Measurements from ENCODE around the gene CLDN7. TPM values are rescaled to one million over a fixed set of nuclear protein-coding genes. Genes with fewer than 3 reads are reported as not detected.

Gene CLDN7
- total and polyA plus RNA-seq, 7 experiments from 2014 or later: 0.29 to 3.8 (median 1.7) TPM

GRCh38 chr17:7211491-7212273 is 50.6 kb downstream of the CLDN7 start:
- intact Hi-C loops (cut with micrococcal nuclease): loop anchor here (10.0 kb wide), 3 partner anchors 557 to 633 kb away; partner anchors contain the start of genes C17orf100 (in 1 of the 2), KDM6B (in 1 of the 2) and MED31 (in 1 of the 2)

More at GRCh38 chr17:7211491-7212273, 50.6 kb downstream of the CLDN7 start:
- CTCF ChIA-PET: no interaction called here
- Histone ChIP-seq H3K4me1 (ENCODE audit: control insufficient read depth in 2 of 2, insufficient read depth in 2 of 2, low read length in 2 of 2) (peaks cover 14 to 25% of the 10 kb centered on the region in 2 donors), H3K27me3 (ENCODE audit: control insufficient read depth in 2 of 2, insufficient read depth in 2 of 2, low read length in 2 of 2) (no peaks in the 10 kb centered on the region), H3K36me3 (ENCODE audit: control insufficient read depth in 2 of 3, insufficient read depth in 3 of 3, low read length in 3 of 3) (no peaks in the 10 kb centered on the region), H3K27ac (ENCODE audit: low read depth, low read length) (no peak overlapping the region), H3K9me3 (ENCODE audit: control insufficient read depth in 2 of 3, low read length in 3 of 3) (no peaks in the 10 kb centered on the region), H3K4me3 (ENCODE audit: low read length) (no peak overlapping the region)
- Mint-ChIP-seq H3K4me3 (peak overlapping the region in 1 of 10 donors; percentile 18), H3K36me3 (peaks cover 0 to 3% (median 0%) of the 10 kb centered on the region in 5 donors), H3K27ac (peak overlapping the region in 8 of 9 donors; percentile 0 to 79 (median 42)), H3K4me1 (peaks cover 31 to 46% (median 43%) of the 10 kb centered on the region in 7 donors), H3K9me3 (peaks cover 0 to 4% (median 0%) of the 10 kb centered on the region in 11 donors), H3K27me3 (peaks cover 0 to 16% (median 0%) of the 10 kb centered on the region in 5 donors)
- no peak for ATAC-seq
- no peak for DNase-seq
- POLR2A ChIA-PET: no interaction called here

Small RNAs within 50 kb of the gene (microRNA-seq; reads per million reads assigned to microRNA genes)
- 528 reads per million, percentile 75 among the genes with 10 or more reads in this experiment for gene MIR324 (ENCODE audit: borderline microRNAs expressed)

Other genes starting within 250 kb of the CLDN7 start
Only the 30 nearest of the 35 such genes appear.
- gene SLC16A11, start 218.4 kb downstream of the CLDN7 start, total RNA-seq: 1 to 10 TPM in 3 of 5 experiments, under 1 TPM in 2; 0.24 to 1.7 (median 1.4) TPM
- 1 to 10 TPM; 1.1 TPM for gene SLC16A11, start 218.4 kb downstream of the CLDN7 start, polyA plus RNA-seq
- 10 to 100 TPM in 1 of 5 experiments, 1 to 10 TPM in 3, not detected in 1; 1.4 to 10.6 (median 4.9) TPM for gene CLEC10A, start 182.2 kb downstream of the CLDN7 start, total RNA-seq
- not detected for gene CLEC10A, start 182.2 kb downstream of the CLDN7 start, polyA plus RNA-seq
- 10 to 100 TPM in 1 of 5 experiments, 1 to 10 TPM in 1, under 1 TPM in 1, not detected in 2; 0.27 to 15.0 (median 1.9) TPM for gene ASGR2, start 147.7 kb downstream of the CLDN7 start, total RNA-seq
- gene ASGR2, start 147.7 kb downstream of the CLDN7 start, polyA plus RNA-seq: not detected
- gene ASGR1, start 83.1 kb downstream of the CLDN7 start, total RNA-seq: 10 to 100 TPM in 1 of 5 experiments, 1 to 10 TPM in 1, under 1 TPM in 2, not detected in 1; 0.79 to 11.9 (median 1.3) TPM
- not detected for gene ASGR1, start 83.1 kb downstream of the CLDN7 start, polyA plus RNA-seq
- gene DLG4, start 42.6 kb downstream of the CLDN7 start, total RNA-seq: 10 to 100 TPM; 10.9 to 25.4 (median 16.5) TPM
- under 1 TPM; 0.26 to 0.83 TPM for gene DLG4, start 42.6 kb downstream of the CLDN7 start, polyA plus RNA-seq
- gene ACADVL, start 42.5 kb downstream of the CLDN7 start, total RNA-seq: 100 to 1,000 TPM; 287 to 390 (median 339) TPM
- gene ACADVL, start 42.5 kb downstream of the CLDN7 start, polyA plus RNA-seq: 10 to 100 TPM; 75.3 to 88.4 TPM
- 10 to 100 TPM; 51.2 to 91.5 (median 52.3) TPM for gene DVL2, start 28.0 kb downstream of the CLDN7 start, total RNA-seq
- gene DVL2, start 28.0 kb downstream of the CLDN7 start, polyA plus RNA-seq: 10 to 100 TPM; 15.1 to 31.1 TPM
- 10 to 100 TPM; 12.3 to 58.7 (median 55.2) TPM for gene PHF23, start 23.0 kb downstream of the CLDN7 start, total RNA-seq
- gene PHF23, start 23.0 kb downstream of the CLDN7 start, polyA plus RNA-seq: 10 to 100 TPM; 16.0 to 41.3 TPM
- 100 to 1,000 TPM; 214 to 427 (median 286) TPM for gene GABARAP, start 20.0 kb downstream of the CLDN7 start, total RNA-seq
- 100 to 1,000 TPM; 656 to 950 TPM for gene GABARAP, start 20.0 kb downstream of the CLDN7 start, polyA plus RNA-seq
- gene CTDNEP1, start 10.7 kb downstream of the CLDN7 start, total RNA-seq: 100 to 1,000 TPM in 4 of 5 experiments, 10 to 100 TPM in 1; 96.8 to 173 (median 133) TPM
- gene CTDNEP1, start 10.7 kb downstream of the CLDN7 start, polyA plus RNA-seq: 10 to 100 TPM; 38.3 to 45.4 TPM
- gene ELP5, start 10.3 kb downstream of the CLDN7 start, total RNA-seq: 10 to 100 TPM; 26.9 to 49.1 (median 32.9) TPM
- 10 to 100 TPM; 60.4 to 89.9 TPM for gene ELP5, start 10.3 kb downstream of the CLDN7 start, polyA plus RNA-seq
- gene SLC2A4, start 19.2 kb upstream of the CLDN7 start, total RNA-seq: not detected
- not detected for gene SLC2A4, start 19.2 kb upstream of the CLDN7 start, polyA plus RNA-seq
- under 1 TPM in 3 of 5 experiments, not detected in 2; 0.27 to 0.64 (median 0.40) TPM for gene YBX2, start 32.2 kb upstream of the CLDN7 start, total RNA-seq
- not detected for gene YBX2, start 32.2 kb upstream of the CLDN7 start, polyA plus RNA-seq
- gene EIF5A, start 45.1 kb upstream of the CLDN7 start, total RNA-seq: 100 to 1,000 TPM; 237 to 666 (median 453) TPM
- gene EIF5A, start 45.1 kb upstream of the CLDN7 start, polyA plus RNA-seq: 100 to 1,000 TPM; 158 to 558 TPM
- 100 to 1,000 TPM in 3 of 5 experiments, 10 to 100 TPM in 2; 72.6 to 145 (median 107) TPM for gene GPS2, start 52.9 kb upstream of the CLDN7 start, total RNA-seq
- gene GPS2, start 52.9 kb upstream of the CLDN7 start, polyA plus RNA-seq: 100 to 1,000 TPM in 1 of 2 donors, 10 to 100 TPM in 1; 80.1 to 134 TPM
- 10 to 100 TPM; 42.6 to 92.6 (median 50.1) TPM for gene NEURL4, start 66.9 kb upstream of the CLDN7 start, total RNA-seq
- 1 to 10 TPM; 1.1 to 2.5 TPM for gene NEURL4, start 66.9 kb upstream of the CLDN7 start, polyA plus RNA-seq
- 100 to 1,000 TPM; 482 to 708 (median 599) TPM for gene ACAP1, start 74.1 kb upstream of the CLDN7 start, total RNA-seq
- 100 to 1,000 TPM; 234 to 337 TPM for gene ACAP1, start 74.1 kb upstream of the CLDN7 start, polyA plus RNA-seq
- gene KCTD11, start 89.7 kb upstream of the CLDN7 start, total RNA-seq: 10 to 100 TPM in 1 of 5 experiments, 1 to 10 TPM in 4; 2.7 to 13.7 (median 4.0) TPM
- 1 to 10 TPM in 1 of 2 donors, under 1 TPM in 1; 0.83 to 1.1 TPM for gene KCTD11, start 89.7 kb upstream of the CLDN7 start, polyA plus RNA-seq
- gene TMEM95, start 92.7 kb upstream of the CLDN7 start, total RNA-seq: not detected
- not detected for gene TMEM95, start 92.7 kb upstream of the CLDN7 start, polyA plus RNA-seq
- gene TNK1, start 118.6 kb upstream of the CLDN7 start, total RNA-seq: 10 to 100 TPM in 4 of 5 experiments, 1 to 10 TPM in 1; 1.5 to 23.4 (median 13.9) TPM
- gene TNK1, start 118.6 kb upstream of the CLDN7 start, polyA plus RNA-seq: 1 to 10 TPM; 5.8 to 7.4 TPM
- 100 to 1,000 TPM in 1 of 5 experiments, 10 to 100 TPM in 4; 74.8 to 142 (median 85.0) TPM for gene PLSCR3, start 132.0 kb upstream of the CLDN7 start, total RNA-seq
- gene PLSCR3, start 132.0 kb upstream of the CLDN7 start, polyA plus RNA-seq: 100 to 1,000 TPM; 162 to 212 TPM
- gene TMEM256, start 141.6 kb upstream of the CLDN7 start, total RNA-seq: 10 to 100 TPM; 31.5 to 58.5 (median 48.2) TPM
- 10 to 100 TPM; 45.2 to 64.9 TPM for gene TMEM256, start 141.6 kb upstream of the CLDN7 start, polyA plus RNA-seq
- gene NLGN2, start 145.4 kb upstream of the CLDN7 start, total RNA-seq: 10 to 100 TPM in 3 of 5 experiments, 1 to 10 TPM in 2; 1.6 to 17.8 (median 11.9) TPM
- under 1 TPM; 0.20 to 0.28 TPM for gene NLGN2, start 145.4 kb upstream of the CLDN7 start, polyA plus RNA-seq
- gene SPEM1, start 157.8 kb upstream of the CLDN7 start, total RNA-seq: not detected
- gene SPEM1, start 157.8 kb upstream of the CLDN7 start, polyA plus RNA-seq: not detected
- gene SPEM2, start 163.1 kb upstream of the CLDN7 start, total RNA-seq: not detected
- not detected for gene SPEM2, start 163.1 kb upstream of the CLDN7 start, polyA plus RNA-seq
- gene SPEM3, start 166.4 kb upstream of the CLDN7 start, total RNA-seq: not detected
- gene SPEM3, start 166.4 kb upstream of the CLDN7 start, polyA plus RNA-seq: not detected
- gene TMEM102, start 173.0 kb upstream of the CLDN7 start, total RNA-seq: 10 to 100 TPM in 3 of 5 experiments, 1 to 10 TPM in 2; 8.2 to 19.1 (median 16.5) TPM
- 10 to 100 TPM in 1 of 2 donors, 1 to 10 TPM in 1; 8.5 to 26.1 TPM for gene TMEM102, start 173.0 kb upstream of the CLDN7 start, polyA plus RNA-seq
- 10 to 100 TPM in 1 of 5 experiments, 1 to 10 TPM in 4; 2.8 to 39.7 (median 3.4) TPM for gene FGF11, start 177.0 kb upstream of the CLDN7 start, total RNA-seq
- under 1 TPM in 1 of 2 donors, not detected in 1; 0.09 TPM for gene FGF11, start 177.0 kb upstream of the CLDN7 start, polyA plus RNA-seq
- 10 to 100 TPM in 1 of 5 experiments, 1 to 10 TPM in 4; 6.0 to 14.6 (median 7.2) TPM for gene CHRNB1, start 182.6 kb upstream of the CLDN7 start, total RNA-seq
- 10 to 100 TPM; 14.9 to 24.8 TPM for gene CHRNB1, start 182.6 kb upstream of the CLDN7 start, polyA plus RNA-seq
- gene ZBTB4, start 217.2 kb upstream of the CLDN7 start, total RNA-seq: 10 to 100 TPM; 30.3 to 89.2 (median 64.1) TPM
- 10 to 100 TPM; 15.3 to 25.5 TPM for gene ZBTB4, start 217.2 kb upstream of the CLDN7 start, polyA plus RNA-seq

Data from naive thymus-derived CD4-positive, alpha-beta T cell (primary cell).